Measurements from ENCODE around the gene FLT3.

The FLT3 gene

GRCh38 chr13:28000567-28000966, 99.8 kb downstream of the FLT3 start:
- DNase-seq, result no peak

- no peak for DNase-seq
These were observed 102.4 kb downstream of the FLT3 start for GRCh38 chr13:27997904-27998522.

- DNase-seq, result no peak
These were observed 108.5 kb downstream of the FLT3 start for GRCh38 chr13:27991881-27992280.

GRCh38 chr13:27988520-27988919, 111.9 kb downstream of the FLT3 start, which contains the start of gene URAD:
TSS of gene URAD (minus strand) at chr13:27988693. CDS start at chr13:27988637, 56 bp downstream.
- peak; percentile 37 for DNase-seq

GRCh38 chr13:27985600-27985999, 114.8 kb downstream of the FLT3 start:
- no peak for DNase-seq

GRCh38 chr13:27982361-27982760, 118.0 kb downstream of the FLT3 start:
- DNase-seq, result no peak

GRCh38 chr13:27981006-27981708, 119.2 kb downstream of the FLT3 start:
- peak; percentile 17 for DNase-seq

GRCh38 chr13:27980280-27980998, 119.9 kb downstream of the FLT3 start:
- peak; percentile 43 for DNase-seq

- peak; percentile 12 for DNase-seq
These were observed 120.6 kb downstream of the FLT3 start for GRCh38 chr13:27979765-27980279.

GRCh38 chr13:27979001-27979643, 121.3 kb downstream of the FLT3 start:
- DNase-seq, result no peak

- DNase-seq, result peak; percentile 31
These were observed 121.9 kb downstream of the FLT3 start for GRCh38 chr13:27978301-27978968.

GRCh38 chr13:27977476-27978300, 122.7 kb downstream of the FLT3 start:
- DNase-seq, result peak; percentile 28

GRCh38 chr13:27976362-27977091, 123.8 kb downstream of the FLT3 start:
- DNase-seq, result peak; percentile 17

- peak; percentile 50 for DNase-seq
These were observed 124.6 kb downstream of the FLT3 start for GRCh38 chr13:27975564-27976361.

GRCh38 chr13:27973961-27974662, 126.3 kb downstream of the FLT3 start:
- DNase-seq, result peak; percentile 38

- DNase-seq, result peak; percentile 28
These were observed 127.1 kb downstream of the FLT3 start for GRCh38 chr13:27973291-27973690.

- DNase-seq, result peak; percentile 4
These were observed 127.9 kb downstream of the FLT3 start for GRCh38 chr13:27972478-27972820.

- DNase-seq, result peak; percentile 39
These were observed 128.4 kb downstream of the FLT3 start for GRCh38 chr13:27971776-27972477.

GRCh38 chr13:27971236-27971645, 129.1 kb downstream of the FLT3 start:
- DNase-seq, result peak; percentile 19

Measured in activated effector memory CD4-positive, alpha-beta T cell treated with anti-CD3 and anti-CD28 coated beads, Interleukin-2, amount 50 U/mL, for 16 hours (primary cell).